Putamen (tissue), 1 donor: ENCODE results near the gene PCMTD2.
"Not testable (repeated sequence)": the region's sequence is repeated elsewhere in the genome, so short reads cannot be mapped to it uniquely, and the experiment has no call there.

Experiments used
- DNase-seq: peaks from one replicate; pipeline ENCODE4 v3.0.0-alpha.2; 2016; ENCODE audit warnings: low spot score

The PCMTD2 gene

DNA sequence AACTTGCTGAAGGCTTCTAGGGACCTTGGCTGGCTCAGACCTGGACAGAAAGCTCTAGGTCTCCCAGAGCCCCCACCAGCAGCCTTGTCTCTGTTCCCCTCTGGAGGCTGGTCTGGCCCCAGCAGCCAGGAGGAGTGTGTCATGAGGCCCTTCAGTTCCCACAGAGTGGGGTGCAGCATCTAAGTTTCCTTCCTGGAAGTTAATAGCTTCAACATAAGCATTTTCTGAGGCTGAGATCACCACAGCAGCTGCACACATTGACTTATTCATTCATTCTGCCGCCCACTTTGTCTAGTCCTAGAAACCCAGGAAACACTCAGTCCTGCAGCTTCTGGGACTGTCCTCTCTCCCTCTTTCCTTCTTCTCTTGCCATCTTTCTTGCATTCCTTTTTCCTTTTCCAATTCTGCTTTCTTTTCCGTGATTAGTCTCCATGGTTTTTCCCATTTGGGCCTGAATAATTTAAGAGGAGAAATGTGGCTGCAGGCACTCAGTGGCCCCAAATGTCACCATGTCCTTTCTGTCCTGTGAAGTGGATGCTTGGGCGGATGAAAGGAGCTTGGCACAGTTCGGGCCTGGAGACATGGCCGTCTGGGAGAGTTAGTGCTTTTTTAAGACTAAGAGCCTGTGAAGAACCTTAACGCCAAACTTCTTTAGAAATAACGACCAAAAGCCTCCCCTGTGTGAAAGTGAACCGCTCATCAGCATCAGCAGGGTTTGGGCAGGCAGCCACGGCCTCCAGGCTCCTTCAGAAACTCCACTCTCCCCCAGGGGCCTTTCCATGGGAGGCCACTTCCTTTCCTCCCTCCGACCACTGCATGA is 31.0 kb upstream of the PCMTD2 start:
- no peak for DNase-seq

DNA sequence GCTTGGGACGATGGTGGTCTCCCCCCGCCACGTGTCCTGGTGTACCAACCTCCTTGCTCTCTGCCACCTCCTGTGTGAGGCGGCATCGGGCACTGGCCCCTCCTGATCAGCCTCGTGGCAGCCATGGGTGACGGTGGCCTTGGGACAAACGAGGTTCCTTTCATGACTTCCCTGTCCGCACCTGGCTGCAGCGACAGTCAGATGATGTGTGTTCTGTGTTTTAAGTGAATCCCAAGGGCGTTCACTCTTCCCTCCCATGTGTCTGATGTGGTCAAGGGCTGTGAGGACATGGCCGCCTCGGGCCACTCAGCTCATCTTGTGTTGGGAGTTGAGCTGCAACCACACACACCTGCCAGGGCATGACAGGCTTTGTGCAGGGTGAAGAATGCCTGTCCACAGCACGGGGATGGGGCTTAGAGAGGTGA is 30.4 kb upstream of the PCMTD2 start:
- no peak for DNase-seq

DNA sequence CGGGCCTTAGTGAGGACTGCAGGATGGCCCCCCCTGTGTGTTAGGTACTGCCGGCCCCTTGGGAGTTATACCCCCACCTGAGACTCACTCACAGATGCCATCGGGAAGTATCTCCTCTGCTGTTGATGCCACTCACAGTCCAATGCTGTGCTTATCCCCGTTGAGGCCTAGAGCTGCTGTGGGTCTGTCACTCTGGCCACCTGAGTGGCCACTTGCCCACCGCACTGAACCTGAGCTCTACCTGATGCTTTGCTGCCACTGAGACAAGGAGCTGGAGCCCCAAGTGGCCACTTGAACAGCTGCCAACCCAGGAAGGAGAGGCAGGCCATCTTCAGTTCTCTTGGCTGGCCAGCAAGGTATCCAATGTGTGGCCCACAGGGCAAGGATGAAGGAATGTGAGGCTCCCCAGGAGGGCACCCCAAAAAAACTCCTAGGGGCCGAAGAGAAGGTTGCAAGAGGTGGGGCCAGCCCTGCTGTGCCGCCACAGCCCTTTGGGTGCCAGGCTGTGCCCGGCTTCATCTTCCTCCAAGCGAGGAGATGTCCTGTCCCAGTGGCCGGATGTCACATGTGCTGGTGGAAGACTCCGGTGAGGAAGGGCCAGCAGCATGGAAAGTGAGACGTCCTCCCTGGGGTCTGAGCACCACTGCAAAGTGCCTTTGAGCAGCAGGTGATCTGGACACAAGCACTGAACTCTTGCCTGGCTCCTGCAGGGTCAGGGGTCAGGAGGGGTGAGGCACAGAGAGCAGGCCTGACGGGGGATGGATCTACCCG is 29.5 kb upstream of the PCMTD2 start:
- DNase-seq, result no peak

DNA sequence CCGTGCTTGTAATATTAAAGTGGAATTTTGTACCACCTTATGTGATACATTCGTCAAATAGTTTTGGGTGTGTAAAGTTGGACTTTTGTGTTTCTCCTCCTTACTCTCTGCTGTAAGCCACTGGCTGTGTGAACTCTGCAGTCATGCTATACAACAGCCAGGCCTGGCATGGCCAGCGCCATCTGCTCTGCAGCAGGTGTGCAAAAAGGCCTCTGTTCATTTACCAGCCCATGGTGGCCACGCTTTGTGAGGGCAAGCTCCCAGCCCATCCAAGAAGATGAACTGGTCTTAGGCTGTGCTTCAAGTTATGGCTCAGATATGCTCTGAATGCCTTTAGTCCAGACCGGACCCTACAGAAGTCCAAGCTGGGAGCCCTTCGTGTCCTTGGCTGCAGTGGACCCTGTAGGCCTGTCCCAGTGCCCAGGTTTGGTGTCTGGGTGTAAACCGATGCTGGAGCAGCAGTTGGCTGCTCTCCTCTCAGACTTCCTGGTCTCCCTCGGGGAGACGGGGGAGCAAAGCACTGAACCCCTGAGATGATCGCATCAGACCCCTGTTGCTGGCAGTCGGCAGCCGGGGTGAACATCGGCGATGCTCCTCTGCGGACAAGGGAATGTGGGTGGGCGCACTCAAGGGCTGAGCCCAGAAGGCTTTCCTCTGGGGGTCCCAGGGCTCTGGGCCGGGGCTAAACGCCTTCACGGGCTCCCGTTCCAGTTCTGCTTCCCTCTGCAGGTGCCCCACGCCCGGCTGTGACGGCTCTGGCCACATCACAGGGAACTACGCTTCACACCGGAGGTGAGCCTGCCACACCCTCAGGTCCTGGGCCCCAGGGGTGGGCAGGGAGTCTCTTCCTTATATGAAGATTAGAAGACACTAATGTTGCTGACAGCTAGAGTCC is 28.6 kb upstream of the PCMTD2 start:
- DNase-seq, result no peak

DNA sequence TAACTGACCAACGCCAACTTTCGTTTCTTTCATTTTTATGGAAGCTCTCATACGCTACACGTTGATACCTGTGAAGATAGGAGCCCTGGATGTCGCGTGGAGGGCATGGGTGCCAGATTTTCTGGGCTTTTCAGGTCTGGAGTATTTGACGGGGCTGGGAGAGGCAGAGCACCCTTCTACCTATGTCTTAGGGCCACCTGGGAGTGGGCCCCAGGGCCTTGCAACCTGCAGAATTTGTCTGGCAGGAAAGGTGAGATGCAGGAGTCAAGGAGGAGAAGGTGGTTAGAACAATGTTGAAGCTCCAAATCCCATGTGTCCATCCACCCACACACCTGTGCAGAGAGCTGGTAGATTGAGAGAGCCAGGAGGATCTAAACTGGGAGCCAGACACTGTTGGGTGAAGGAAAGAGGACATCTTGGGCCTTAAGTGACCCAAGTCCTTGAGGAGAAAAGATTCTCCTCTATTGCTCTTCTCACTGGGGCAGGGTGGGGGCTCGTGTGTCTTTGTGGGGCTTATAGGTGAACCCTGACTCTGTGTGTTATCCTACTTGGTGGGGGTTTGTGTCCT is 27.4 kb upstream of the PCMTD2 start:
- DNase-seq, result no peak

- no peak for DNase-seq
Observed at GRCh38 chr20:64228751-64229506, 26.6 kb upstream of the PCMTD2 start.

- DNase-seq, result no peak
Observed at GRCh38 chr20:64229507-64230061, 26.0 kb upstream of the PCMTD2 start.

GRCh38 chr20:64230461-64231145 is 24.9 kb upstream of the PCMTD2 start:
- no peak for DNase-seq

DNA sequence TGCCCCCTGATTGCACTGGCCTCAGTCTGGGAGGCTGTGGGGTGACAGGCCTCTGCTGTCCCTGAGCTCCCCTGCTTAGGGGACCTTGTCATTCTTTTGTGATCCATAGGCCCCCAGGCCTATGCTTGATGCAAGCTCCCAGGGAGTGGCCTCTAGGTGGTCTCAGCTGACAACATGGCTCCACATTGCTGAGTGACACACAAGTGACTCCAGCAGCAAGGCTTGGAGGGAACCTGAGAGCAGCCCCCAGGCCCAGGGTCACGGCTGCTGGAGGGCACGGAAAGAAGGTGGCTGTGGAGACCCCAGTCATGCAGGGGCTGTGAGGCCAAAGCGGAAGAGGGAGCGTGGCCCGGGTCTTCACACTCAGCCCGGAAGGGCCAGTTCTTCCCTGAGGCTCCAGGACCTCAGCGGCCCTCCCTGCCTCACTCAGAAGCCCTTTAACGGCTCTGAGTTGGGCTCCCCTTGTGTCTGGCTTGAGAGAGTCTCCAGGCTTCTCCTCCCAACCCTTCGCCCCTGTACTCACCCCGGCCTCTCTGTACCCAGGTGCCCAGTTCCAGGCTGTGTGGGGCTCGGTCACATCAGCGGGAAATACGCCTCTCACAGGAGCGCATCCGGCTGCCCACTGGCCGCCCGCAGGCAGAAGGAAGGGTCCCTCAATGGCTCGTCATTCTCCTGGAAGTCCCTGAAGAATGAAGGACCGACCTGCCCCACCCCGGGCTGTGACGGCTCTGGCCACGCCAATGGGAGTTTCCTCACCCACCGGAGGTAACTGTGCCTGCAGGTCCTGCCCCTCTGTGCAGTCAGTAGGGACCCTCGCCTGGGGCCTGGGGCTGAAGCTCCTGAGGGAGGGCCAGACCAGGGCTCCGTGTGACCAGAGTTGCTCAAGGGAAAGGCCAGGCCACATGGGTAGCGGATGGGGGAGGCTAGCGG is 23.7 kb upstream of the PCMTD2 start:
- DNase-seq, result no peak

GRCh38 chr20:64232794-64233193 is 22.8 kb upstream of the PCMTD2 start:
- DNase-seq, result no peak

DNA sequence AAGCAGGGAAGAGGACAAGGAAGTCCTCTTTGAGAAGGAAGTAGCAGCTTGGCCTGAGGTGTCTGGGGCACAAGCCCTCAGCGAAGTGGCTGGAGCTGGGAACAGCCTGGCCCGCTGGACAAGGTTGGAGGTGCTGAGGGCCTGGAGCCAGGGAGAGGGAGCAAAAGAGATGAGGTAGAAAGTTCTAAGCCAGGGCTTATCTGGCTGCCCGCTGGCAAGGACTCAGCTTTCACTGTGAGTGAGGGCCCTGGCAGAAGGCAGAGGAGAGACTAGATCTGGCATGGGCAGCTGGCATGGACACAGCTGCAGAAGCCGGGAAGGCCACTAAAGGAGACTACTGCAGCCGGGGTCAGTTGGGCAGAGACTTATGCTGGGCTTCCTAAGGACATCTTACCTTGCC is 21.8 kb upstream of the PCMTD2 start:
- no peak for DNase-seq

GRCh38 chr20:64234291-64234791 is 21.2 kb upstream of the PCMTD2 start:
- DNase-seq, result no peak

DNA sequence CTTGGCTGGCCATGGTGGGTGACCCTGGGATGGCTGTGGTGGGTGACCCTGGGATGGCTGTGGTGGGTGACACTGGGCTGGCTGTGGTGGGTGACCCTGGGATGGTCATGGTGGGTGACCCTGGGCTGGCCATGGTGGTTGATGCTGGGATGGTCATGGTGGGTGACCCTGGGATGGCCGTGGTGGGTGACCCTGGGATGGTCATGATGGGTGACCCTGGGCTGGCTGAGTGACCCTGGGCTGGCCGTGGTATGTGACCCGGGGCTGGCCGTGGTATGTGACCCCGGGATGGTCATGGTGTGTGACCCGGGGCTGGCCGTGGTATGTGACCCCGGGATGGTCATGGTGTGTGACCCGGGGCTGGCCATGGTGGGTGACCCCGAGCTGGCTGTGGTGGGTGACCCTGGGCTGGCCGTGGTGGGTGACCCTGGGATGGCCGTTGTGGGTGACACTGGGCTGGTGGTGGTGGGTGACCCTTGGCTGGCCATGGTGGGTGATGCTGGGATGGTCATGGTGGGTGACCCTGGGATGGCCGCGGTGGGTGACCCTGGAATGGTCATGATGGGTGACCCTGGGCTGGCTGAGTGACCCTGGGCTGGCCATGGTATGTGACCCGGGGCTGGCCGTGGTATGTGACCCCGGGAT is 20.5 kb upstream of the PCMTD2 start:
- DNase-seq, result not testable (repeated sequence)

DNA sequence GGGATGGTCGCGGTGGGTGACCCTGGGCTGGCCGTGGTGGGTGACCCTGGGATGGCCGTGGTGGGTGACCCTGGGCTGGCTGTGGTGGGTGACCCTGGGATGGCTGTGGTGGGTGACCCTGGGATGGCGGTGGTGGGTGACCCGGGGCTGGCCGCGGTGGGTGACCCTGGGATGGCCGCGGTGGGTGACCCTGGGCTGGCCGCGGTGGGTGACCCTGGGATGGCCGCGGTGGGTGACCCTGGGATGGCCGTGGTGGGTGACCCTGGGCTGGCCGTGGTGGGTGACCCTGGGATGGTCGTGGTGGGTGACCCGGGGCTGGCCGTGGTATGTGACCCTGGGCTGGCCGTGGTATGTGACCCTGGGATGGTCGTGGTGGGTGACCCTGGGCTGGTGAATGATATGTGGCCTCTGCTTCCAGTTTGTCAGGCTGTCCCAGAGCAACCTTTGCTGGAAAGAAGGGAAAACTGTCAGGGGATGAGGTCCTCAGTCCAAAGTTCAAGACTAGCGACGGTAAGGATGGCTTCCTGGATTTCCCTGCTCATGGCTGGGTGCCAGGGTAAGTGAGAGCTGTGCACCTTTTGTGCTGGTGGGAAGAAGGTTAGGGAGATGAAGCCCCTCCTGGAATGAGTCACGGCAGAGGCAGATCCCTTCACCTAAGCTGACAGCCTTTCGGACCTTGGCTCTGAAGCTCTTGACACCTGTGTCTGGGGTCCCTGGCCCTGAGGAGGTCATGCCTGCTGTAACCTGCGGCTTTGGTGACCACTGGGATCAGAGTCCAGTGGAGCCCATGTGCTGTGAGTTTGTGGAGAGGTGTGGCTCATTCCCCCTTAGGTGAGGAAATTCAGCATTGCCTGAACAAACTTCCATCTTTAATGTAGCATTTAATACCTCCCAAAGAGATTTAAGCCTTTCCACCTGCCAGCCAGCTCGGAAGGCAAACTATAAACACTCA is 19.1 kb upstream of the PCMTD2 start:
- no peak for DNase-seq

- DNase-seq, result no peak
Observed at GRCh38 chr20:64237316-64237715, 18.2 kb upstream of the PCMTD2 start.

DNA sequence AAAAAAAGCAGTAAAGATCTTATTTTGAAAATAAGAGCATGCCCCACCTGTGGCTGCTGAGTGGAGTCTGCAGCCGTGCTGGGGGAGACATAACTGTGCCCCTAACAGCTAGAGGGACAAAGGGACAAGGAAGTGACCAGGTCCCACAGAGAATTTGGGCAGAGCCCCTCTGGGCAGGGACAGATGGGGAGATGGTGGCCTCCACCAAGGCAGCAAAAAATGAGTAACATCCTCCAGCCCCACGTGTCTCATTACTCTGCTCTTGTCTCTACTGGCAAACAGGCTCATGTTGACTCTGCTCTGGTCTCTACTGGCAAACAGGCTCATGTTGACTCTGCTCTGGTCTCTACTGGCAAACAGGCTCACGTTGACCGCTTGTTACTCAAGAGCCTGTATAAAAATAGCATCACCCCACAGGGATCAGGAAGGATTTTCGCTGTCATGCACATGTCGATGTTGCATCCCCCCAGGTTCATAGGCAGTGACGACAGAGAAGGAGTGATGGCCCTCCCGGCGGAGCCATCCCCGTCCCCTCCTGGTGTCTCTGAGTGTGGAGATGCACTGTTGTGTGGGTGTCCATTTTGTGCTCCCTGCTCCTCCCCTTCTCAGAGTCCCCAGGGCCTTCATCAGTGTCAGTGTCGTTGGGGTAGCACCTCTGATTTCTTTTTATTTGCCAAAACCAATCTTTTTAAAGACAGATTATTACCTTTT is 17.3 kb upstream of the PCMTD2 start:
- DNase-seq, result no peak
